ENCODE data around the gene PEA15.

The PEA15 gene

GRCh38 chr1:160205242-160206035, at the start of gene PEA15:
TSS of gene PEA15 (plus strand) at chr1:160205384. CDS start at chr1:160211545, 6,161 bp downstream.
- peaks cover 41% of the 10 kb centered on the region for H3K4me1 ChIP-seq (ENCODE audit: insufficient read depth, low read length)
- H3K9ac ChIP-seq (ENCODE audit: low read depth, low read length): peak within 1 kb of the TSS; percentile 87; the same call in 1 of the 2 replicates
- no peak within 1 kb of the TSS for H3K27ac ChIP-seq (ENCODE audit: low read length)
- H3K4me3 ChIP-seq (ENCODE audit: low read length): peak within 1 kb of the TSS; percentile 88
- H3K36me3 ChIP-seq (ENCODE audit: insufficient read depth, low read depth, low read length): peaks cover 20% of the 10 kb centered on the region
- no peaks in the 10 kb centered on the region for H3K9me3 ChIP-seq (ENCODE audit: insufficient read depth, low read depth, low read length)
- H3K27me3 ChIP-seq (ENCODE audit: insufficient read depth, low read length): no peaks in the 10 kb centered on the region

GRCh38 chr1:160156361-160156760, 48.8 kb upstream of the PEA15 start:
- no peak overlapping the region for H3K27ac ChIP-seq (ENCODE audit: low read length)
- H3K9ac ChIP-seq (ENCODE audit: low read depth, low read length): no peak overlapping the region
- H3K36me3 ChIP-seq (ENCODE audit: insufficient read depth, low read depth, low read length): no peaks in the 10 kb centered on the region
- H3K4me3 ChIP-seq (ENCODE audit: low read length): no peak overlapping the region
- H3K4me1 ChIP-seq (ENCODE audit: insufficient read depth, low read length): no peaks in the 10 kb centered on the region
- no peaks in the 10 kb centered on the region for H3K27me3 ChIP-seq (ENCODE audit: insufficient read depth, low read length)
- no peaks in the 10 kb centered on the region for H3K9me3 ChIP-seq (ENCODE audit: insufficient read depth, low read depth, low read length)

- H3K36me3 ChIP-seq (ENCODE audit: insufficient read depth, low read depth, low read length): no peaks in the 10 kb centered on the region
- no peaks in the 10 kb centered on the region for H3K9me3 ChIP-seq (ENCODE audit: insufficient read depth, low read depth, low read length)
- H3K27ac ChIP-seq (ENCODE audit: low read length): no peak overlapping the region
- H3K4me1 ChIP-seq (ENCODE audit: insufficient read depth, low read length): no peaks in the 10 kb centered on the region
- H3K9ac ChIP-seq (ENCODE audit: low read depth, low read length): no peak overlapping the region
- no peak overlapping the region for H3K4me3 ChIP-seq (ENCODE audit: low read length)
- no peaks in the 10 kb centered on the region for H3K27me3 ChIP-seq (ENCODE audit: insufficient read depth, low read length)
Observed at GRCh38 chr1:160157174-160157573, 48.0 kb upstream of the PEA15 start.

- peaks cover 3% of the 10 kb centered on the region; the same call in 1 of the 2 replicates for H3K4me1 ChIP-seq (ENCODE audit: insufficient read depth, low read length)
- no peak overlapping the region for H3K27ac ChIP-seq (ENCODE audit: low read length)
- no peak overlapping the region for H3K9ac ChIP-seq (ENCODE audit: low read depth, low read length)
- H3K36me3 ChIP-seq (ENCODE audit: insufficient read depth, low read depth, low read length): no peaks in the 10 kb centered on the region
- no peaks in the 10 kb centered on the region for H3K27me3 ChIP-seq (ENCODE audit: insufficient read depth, low read length)
- no peaks in the 10 kb centered on the region for H3K9me3 ChIP-seq (ENCODE audit: insufficient read depth, low read depth, low read length)
- no peak overlapping the region for H3K4me3 ChIP-seq (ENCODE audit: low read length)
Observed at GRCh38 chr1:160158031-160158430, 47.2 kb upstream of the PEA15 start.

GRCh38 chr1:160158534-160158933, 46.6 kb upstream of the PEA15 start:
- Histone ChIP-seq H3K9ac (ENCODE audit: low read depth, low read length) (no peak overlapping the region), H3K4me3 (ENCODE audit: low read length) (no peak overlapping the region), H3K27me3 (ENCODE audit: insufficient read depth, low read length) (no peaks in the 10 kb centered on the region), H3K36me3 (ENCODE audit: insufficient read depth, low read depth, low read length) (no peaks in the 10 kb centered on the region), H3K27ac (ENCODE audit: low read length) (no peak overlapping the region), H3K4me1 (ENCODE audit: insufficient read depth, low read length) (peaks cover 3% of the 10 kb centered on the region; the same call in 1 of the 2 replicates), H3K9me3 (ENCODE audit: insufficient read depth, low read depth, low read length) (no peaks in the 10 kb centered on the region)

GRCh38 chr1:160159846-160160245, 45.3 kb upstream of the PEA15 start:
- Histone ChIP-seq H3K9me3 (ENCODE audit: insufficient read depth, low read depth, low read length) (no peaks in the 10 kb centered on the region), H3K4me1 (ENCODE audit: insufficient read depth, low read length) (peaks cover 3% of the 10 kb centered on the region; the same call in 1 of the 2 replicates), H3K9ac (ENCODE audit: low read depth, low read length) (no peak overlapping the region), H3K27ac (ENCODE audit: low read length) (no peak overlapping the region), H3K27me3 (ENCODE audit: insufficient read depth, low read length) (no peaks in the 10 kb centered on the region), H3K36me3 (ENCODE audit: insufficient read depth, low read depth, low read length) (no peaks in the 10 kb centered on the region), H3K4me3 (ENCODE audit: low read length) (no peak overlapping the region)

GRCh38 chr1:160161965-160162705, 43.0 kb upstream of the PEA15 start:
- no peak overlapping the region for H3K4me3 ChIP-seq (ENCODE audit: low read length)
- no peaks in the 10 kb centered on the region for H3K36me3 ChIP-seq (ENCODE audit: insufficient read depth, low read depth, low read length)
- H3K27me3 ChIP-seq (ENCODE audit: insufficient read depth, low read length): peaks cover 5% of the 10 kb centered on the region; the same call in 1 of the 2 replicates
- H3K4me1 ChIP-seq (ENCODE audit: insufficient read depth, low read length): peaks cover 8% of the 10 kb centered on the region; the same call in 1 of the 2 replicates
- no peak overlapping the region for H3K27ac ChIP-seq (ENCODE audit: low read length)
- H3K9me3 ChIP-seq (ENCODE audit: insufficient read depth, low read depth, low read length): no peaks in the 10 kb centered on the region
- H3K9ac ChIP-seq (ENCODE audit: low read depth, low read length): peak overlapping the region; percentile 22; the same call in 1 of the 2 replicates

GRCh38 chr1:160162931-160163330, 42.3 kb upstream of the PEA15 start:
- Histone ChIP-seq H3K36me3 (ENCODE audit: insufficient read depth, low read depth, low read length) (no peaks in the 10 kb centered on the region), H3K4me1 (ENCODE audit: insufficient read depth, low read length) (peaks cover 10% of the 10 kb centered on the region; the same call in 1 of the 2 replicates), H3K27ac (ENCODE audit: low read length) (no peak overlapping the region), H3K9ac (ENCODE audit: low read depth, low read length) (no peak overlapping the region), H3K27me3 (ENCODE audit: insufficient read depth, low read length) (peaks cover 5% of the 10 kb centered on the region; the same call in 1 of the 2 replicates), H3K9me3 (ENCODE audit: insufficient read depth, low read depth, low read length) (no peaks in the 10 kb centered on the region), H3K4me3 (ENCODE audit: low read length) (no peak overlapping the region)

GRCh38 chr1:160163615-160164014, 41.6 kb upstream of the PEA15 start:
- H3K27ac ChIP-seq (ENCODE audit: low read length): no peak overlapping the region
- peaks cover 11% of the 10 kb centered on the region; the same call in 1 of the 2 replicates for H3K4me1 ChIP-seq (ENCODE audit: insufficient read depth, low read length)
- H3K36me3 ChIP-seq (ENCODE audit: insufficient read depth, low read depth, low read length): no peaks in the 10 kb centered on the region
- no peaks in the 10 kb centered on the region for H3K9me3 ChIP-seq (ENCODE audit: insufficient read depth, low read depth, low read length)
- H3K27me3 ChIP-seq (ENCODE audit: insufficient read depth, low read length): peaks cover 5% of the 10 kb centered on the region; the same call in 1 of the 2 replicates
- H3K4me3 ChIP-seq (ENCODE audit: low read length): no peak overlapping the region
- H3K9ac ChIP-seq (ENCODE audit: low read depth, low read length): no peak overlapping the region

GRCh38 chr1:160164121-160164520, 41.1 kb upstream of the PEA15 start:
- Histone ChIP-seq H3K36me3 (ENCODE audit: insufficient read depth, low read depth, low read length) (no peaks in the 10 kb centered on the region), H3K27me3 (ENCODE audit: insufficient read depth, low read length) (peaks cover 5% of the 10 kb centered on the region; the same call in 1 of the 2 replicates), H3K4me3 (ENCODE audit: low read length) (no peak overlapping the region), H3K4me1 (ENCODE audit: insufficient read depth, low read length) (peaks cover 16% of the 10 kb centered on the region), H3K9me3 (ENCODE audit: insufficient read depth, low read depth, low read length) (no peaks in the 10 kb centered on the region), H3K27ac (ENCODE audit: low read length) (no peak overlapping the region), H3K9ac (ENCODE audit: low read depth, low read length) (no peak overlapping the region)

- H3K36me3 ChIP-seq (ENCODE audit: insufficient read depth, low read depth, low read length): no peaks in the 10 kb centered on the region
- no peak overlapping the region for H3K9ac ChIP-seq (ENCODE audit: low read depth, low read length)
- H3K27ac ChIP-seq (ENCODE audit: low read length): no peak overlapping the region
- no peaks in the 10 kb centered on the region for H3K9me3 ChIP-seq (ENCODE audit: insufficient read depth, low read depth, low read length)
- H3K4me3 ChIP-seq (ENCODE audit: low read length): no peak overlapping the region
- peaks cover 33% of the 10 kb centered on the region for H3K4me1 ChIP-seq (ENCODE audit: insufficient read depth, low read length)
- H3K27me3 ChIP-seq (ENCODE audit: insufficient read depth, low read length): peaks cover 10% of the 10 kb centered on the region
Observed at GRCh38 chr1:160166166-160166868, 38.9 kb upstream of the PEA15 start.
